ENCODE data around the gene SMYD5.
"Not testable (repeated sequence)": the region's sequence is repeated elsewhere in the genome, so short reads cannot be mapped to it uniquely, and the experiment has no call there.

SMYD5 gene

DNA sequence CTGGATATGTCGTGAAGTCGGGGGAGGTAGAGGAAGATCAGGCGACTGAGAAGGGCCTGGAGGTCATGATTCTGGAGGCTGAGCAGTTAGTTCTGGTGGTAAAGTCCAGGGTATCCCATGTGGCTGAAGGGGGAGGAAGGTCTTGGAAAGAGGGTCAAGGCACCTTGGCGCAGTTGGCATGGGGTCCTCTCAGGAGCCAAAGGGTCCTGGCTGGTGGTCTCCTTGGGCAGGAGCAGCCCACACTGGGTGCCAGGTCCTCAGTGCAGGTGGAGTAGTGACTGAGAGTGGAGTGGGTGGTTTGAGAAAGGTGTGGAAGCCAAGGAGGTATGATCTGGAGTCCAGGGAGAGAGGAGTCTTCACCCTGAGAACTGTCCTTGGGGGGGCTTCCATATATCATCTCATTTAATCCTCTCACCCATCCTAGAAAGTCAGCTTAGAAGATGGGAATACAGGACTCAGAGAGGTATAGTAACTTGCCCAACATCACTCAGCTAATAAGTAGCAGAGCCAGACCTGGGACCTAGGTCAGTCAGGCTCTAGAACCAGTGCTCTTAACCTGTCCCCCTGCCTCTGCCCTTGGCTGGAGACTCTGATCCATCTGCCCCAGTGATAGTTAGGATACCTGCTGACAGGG, 45.8 kb downstream of the SMYD5 start:
- DNase-seq (ENCODE audit: low read depth, low spot score), result no peak

DNA sequence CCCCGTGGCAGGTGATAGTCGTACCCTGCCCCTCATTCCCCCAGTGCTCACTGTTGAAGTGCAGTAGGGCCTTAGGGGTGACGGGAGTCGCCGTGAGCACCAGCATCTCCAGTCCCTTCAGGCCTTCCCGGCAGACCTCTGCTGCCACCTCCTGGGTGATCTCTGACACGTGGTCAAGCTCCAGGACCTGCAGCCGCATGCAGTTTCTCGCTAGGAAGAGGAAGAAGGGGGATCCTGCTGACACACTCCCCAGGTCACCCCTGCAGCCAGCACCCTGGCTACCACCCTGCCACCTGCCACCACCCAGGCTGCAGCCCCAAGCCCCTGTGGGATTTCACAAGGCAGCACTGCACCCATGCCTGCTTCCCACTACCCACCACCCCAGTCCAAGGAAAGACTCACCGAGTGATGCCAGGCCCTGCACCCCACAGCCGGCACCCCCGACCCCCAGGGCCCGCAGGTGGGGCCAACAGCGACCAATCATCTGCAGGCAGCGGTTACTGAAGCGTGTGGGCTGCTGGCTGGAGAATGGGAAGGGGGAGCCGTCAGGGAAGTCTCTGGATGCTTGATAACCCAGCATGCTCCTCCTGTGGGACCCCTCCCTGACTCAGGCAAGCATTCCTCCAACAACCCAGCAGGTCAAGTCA, 46.4 kb downstream of the SMYD5 start:
- DNase-seq (ENCODE audit: low read depth, low spot score), result peak; percentile 77

DNA sequence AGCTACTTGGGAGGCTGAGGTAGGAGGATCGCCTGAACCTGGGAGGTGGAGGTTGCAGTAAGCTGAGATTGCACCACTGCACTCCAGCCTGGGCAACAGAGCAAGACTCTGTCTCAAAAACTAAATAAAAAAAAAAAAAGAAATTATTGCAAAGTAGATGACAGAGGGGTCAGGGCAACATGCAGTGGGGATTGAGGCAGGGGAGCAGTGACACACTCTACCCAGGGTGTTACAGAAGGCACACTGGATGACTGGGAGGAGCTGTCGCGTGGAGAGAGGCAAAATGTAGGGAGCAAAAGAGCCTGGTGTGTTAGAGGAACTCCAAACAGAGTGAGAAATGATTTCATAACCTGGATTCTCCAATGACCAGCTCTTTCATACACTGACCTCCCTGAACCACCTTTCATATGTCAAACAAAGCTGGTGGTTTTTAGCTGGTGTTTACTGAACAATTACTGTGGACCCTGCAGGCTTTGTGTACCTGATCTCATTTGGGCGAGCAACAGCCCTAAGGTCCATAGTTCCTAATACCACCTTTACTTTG, 48.1 kb downstream of the SMYD5 start:
- DNase-seq (ENCODE audit: low read depth, low spot score), result no peak

DNA sequence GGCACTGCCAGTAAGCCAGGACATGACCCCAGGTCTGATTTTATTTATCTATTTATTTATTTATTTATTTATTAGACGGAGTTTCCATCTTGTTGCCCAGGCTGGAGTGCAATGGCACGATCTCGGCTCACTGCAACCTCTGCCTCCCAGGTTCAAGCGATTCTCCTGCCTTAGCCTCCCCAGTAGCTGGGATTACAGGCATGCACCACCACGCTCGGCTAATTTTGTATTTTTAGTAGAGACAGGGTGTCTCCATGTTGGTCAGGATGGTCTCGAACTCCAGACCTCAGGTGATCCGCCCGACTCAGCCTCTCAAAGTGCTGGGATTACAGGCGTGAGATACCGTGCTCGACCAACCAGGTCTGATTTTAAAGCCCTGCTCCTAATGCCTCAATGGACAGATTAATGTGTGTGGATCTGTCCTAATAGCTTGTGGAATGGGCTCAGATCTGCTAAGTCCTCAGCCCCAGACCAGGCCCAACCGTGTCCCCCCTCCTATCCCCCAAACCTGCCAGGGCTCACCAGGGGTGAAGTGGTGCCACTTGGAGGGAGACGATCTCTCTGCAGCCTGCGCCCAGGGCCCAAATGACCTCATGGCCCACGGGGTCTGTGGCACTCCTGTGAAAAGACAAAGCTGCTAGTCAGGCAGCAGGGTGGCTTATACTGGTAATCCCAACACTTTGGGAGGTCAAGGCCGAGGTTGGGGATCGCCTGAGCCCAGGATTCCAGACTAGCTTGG, 48.8 kb downstream of the SMYD5 start:
- DNase-seq (ENCODE audit: low read depth, low spot score), result not testable (repeated sequence)

DNA sequence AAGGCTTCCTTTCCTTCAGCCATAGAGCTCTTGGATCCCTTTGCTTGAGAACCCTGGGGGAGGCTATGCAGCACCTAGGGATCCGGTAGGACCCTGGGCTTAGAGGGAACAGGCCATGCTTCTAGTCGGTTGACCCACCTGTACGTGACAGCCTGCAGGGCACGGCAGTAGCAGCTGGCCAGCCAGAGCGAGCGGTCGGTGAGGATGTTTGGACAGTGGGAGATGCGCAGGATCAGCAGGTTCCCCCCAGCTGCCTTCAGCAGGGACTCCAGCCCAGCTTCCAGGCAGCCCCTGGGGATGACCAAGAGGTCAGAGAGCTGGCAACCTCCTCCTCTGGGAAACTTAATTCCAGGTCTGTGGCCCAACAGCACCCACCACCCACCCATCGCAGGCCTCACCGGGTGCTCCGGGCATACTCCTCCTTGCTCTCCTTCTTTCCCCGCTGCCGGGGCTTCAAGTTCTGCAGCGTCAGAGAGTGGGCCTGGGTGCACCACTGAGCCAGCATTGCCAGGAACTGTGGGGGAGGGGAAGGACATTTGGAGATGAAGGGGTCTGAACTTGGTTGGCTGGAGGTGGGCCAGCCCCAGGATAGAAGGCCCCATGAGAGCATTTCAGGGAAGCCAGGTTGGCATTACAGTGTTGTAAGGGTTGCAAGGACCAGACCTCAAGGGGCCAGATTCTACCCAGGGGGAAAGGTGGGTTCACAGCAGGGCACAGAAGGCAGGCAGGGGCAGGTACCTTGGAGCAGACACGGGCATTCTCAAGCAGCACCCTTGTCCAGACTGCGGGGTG, 49.7 kb downstream of the SMYD5 start:
- DNase-seq (ENCODE audit: low read depth, low spot score), result no peak

DNA sequence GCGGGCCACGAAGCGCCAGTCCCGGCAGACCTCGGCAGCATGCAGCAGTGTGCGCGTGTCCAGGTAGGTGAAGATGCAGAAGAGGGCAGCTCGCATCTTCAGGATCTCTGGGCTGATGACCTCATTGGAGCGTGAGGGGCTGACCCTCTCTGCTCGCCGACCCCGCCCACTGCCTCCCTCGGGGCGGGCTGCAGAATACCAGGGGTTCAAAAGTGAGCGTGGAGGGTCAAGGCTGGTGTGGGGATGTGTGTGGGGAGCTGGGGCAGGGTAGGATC, 50.2 kb downstream of the SMYD5 start:
- no peak for DNase-seq (ENCODE audit: low read depth, low spot score)

DNA sequence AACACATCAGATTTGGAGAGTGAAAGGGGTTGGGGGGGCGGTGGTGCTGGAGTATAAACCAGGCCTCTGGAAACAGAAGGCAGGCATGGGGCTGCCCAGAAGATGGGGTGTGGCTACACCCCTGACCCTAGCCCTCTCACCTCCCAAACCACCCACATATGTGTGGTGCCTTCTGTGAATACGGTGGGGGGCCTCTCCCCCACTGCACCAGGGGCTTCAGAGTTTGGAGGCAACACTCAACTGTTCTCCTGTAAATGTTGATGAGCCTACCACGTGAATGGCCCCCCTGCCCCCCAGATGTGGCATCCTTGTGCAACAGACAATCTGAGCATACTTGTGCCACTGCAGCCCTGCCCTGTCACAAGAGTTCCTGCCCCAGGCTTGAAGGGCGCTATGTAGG, 50.7 kb downstream of the SMYD5 start:
- DNase-seq (ENCODE audit: low read depth, low spot score), result no peak

DNA sequence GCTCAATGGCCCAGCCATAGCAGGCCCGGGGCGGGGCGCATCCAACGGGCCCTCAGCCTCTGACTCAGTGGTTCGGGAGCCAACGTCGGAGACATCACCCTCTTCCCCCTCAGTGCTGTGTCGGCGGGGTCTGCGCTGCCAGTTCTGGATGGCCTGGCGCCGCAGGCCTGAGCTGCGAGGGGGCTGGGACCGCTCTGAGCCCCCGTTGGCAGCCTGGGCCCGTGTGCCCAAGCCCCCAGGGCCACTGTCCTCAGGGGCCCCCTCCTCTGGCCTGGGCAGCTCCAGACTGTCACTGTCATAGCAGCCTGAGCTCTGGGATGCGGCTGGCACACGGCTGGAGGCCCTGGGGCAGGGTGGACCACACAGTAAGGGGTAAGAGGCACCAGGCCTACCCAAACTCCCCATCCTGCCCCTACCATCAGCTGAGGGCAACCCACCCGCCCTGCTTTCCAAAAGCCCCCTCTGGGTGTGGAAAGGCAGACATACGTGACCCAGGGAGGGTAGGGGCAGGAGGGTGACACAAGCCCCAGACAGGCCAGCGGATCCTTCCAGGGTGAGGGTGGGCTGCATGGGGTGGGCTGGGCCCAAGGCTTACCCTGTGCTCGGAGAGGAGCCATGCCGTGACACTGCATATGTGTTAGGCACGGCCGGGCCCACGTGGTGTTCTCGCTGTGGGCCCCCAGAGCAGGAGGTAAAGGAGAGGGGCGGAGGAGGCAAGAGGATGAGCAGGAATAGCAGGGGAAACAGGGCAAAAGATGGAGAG, 51.4 kb downstream of the SMYD5 start:
- no peak for DNase-seq (ENCODE audit: low read depth, low spot score)

DNA sequence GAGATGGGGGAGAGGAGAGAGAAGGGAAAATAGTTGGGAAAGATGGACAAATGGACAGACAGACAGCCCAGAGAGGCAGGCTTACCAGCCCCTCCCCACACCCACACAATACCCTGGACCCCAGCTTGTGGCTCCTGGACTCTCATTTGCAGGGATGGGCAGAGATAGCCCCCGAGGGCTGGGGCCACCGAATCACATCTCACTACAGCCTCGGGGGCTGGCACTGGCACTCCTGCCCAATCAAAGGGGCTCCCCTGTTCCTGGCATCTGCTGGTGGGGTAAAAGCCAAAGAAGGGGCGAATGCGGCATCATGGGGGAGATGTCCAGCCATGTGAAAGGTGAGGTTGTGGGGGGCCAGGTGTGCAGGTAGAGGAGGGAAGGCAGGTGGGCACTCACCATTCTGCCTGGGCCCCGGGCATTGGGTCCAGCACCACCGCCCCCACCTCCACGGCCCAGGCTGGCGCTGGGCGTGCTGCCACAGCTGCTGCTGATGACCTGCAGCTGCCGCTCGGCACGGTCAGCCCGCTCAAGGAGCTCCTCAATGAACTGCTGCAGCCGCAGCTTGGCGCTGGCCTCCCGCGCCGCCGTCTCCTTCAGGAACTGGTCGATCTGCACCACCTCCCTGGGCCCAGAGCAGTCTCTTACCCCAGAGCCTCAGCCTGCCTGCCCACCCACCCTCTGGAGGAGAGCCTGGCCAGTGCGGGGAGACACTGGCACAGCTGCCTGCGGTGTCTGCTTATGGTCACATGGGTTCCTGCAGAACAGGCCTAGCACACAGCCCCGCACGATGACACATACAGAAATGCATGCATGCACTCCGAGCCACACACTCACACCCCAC, 52.2 kb downstream of the SMYD5 start:
- DNase-seq (ENCODE audit: low read depth, low spot score), result peak; percentile 34

DNA sequence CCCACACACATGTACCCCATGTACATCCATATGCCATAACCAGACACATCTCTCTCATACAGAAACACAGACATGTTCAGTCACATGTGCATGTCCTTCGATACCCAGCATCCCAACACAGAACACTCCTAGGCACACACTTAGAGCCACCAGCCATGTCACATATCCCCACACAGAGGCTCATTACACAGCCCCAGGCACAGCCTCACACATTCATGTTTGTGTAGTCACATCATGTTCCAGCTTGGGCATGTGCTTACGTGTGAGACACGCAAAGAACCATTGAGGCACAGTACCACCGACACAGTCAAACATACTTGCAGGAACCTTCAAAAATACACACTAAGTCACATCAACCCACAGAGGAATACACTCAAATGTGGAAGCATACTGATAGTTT, 53.0 kb downstream of the SMYD5 start:
- DNase-seq (ENCODE audit: low read depth, low spot score), result no peak

DNA sequence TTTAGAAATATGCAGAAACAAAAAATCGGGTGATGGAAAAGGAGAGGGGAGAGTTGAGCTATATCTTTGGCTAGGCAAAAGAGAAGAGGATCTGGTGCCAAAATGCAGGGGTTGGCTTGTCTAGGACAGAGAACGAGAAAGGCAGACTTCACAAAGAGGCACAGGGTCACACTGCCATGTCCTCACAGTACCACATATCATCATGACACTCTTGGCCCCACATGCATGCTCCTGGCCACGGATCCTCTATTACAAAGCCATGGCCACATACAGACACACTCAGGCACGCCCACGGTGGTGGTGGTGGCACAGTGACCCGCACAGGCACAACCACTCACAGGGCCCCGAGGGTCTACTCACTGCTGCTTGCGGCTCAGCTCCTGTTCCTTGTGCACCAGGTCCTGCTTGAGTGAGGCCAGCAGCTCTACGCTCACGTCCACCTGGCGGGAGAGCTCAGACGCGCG, 54.4 kb downstream of the SMYD5 start:
- no peak for DNase-seq (ENCODE audit: low read depth, low spot score)

DNA sequence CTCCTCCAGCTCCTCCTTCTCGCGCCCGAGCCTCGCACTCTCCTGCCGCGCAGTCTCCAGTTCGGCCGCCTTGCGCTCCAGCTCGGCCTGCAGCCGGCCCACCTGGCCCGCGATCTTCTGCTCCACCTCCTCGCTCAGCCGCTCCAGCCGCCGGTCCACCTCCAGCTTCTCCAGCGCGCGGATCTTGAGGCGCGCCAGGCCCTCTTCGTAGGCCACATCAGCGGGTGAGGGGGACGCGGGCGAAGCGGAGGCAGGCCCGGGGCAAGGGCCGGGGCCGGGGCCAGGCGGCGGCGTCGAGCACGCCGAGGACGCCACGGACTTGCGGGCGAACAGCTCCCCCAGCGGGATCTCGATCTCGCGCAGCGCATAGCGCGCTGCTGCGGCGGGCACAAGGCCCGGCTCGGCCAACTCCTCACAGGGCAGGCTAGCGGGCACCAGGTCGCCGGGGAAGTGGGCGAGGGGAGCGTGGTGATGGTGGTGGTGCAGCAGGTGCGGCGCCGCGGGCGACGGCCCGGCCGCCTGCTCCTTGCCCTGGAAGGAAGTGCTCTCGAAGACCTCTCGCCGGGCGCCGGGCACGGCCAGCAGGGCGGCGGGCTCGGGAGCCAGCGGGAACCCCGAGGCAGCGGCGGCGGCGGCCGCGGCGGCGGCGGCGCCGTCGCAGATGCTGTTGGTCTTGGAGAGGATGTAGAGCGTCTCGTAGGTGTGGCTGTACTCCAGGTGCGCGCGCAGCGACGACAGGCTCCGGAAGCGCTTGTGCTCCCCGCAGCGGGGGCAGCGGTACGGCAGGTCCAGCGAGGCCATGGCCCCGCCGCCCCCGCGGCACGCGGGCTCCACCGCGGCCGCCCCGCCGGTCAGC, 55.0 kb downstream of the SMYD5 start:
- peak; percentile 69 for DNase-seq (ENCODE audit: low read depth, low spot score)

DNA sequence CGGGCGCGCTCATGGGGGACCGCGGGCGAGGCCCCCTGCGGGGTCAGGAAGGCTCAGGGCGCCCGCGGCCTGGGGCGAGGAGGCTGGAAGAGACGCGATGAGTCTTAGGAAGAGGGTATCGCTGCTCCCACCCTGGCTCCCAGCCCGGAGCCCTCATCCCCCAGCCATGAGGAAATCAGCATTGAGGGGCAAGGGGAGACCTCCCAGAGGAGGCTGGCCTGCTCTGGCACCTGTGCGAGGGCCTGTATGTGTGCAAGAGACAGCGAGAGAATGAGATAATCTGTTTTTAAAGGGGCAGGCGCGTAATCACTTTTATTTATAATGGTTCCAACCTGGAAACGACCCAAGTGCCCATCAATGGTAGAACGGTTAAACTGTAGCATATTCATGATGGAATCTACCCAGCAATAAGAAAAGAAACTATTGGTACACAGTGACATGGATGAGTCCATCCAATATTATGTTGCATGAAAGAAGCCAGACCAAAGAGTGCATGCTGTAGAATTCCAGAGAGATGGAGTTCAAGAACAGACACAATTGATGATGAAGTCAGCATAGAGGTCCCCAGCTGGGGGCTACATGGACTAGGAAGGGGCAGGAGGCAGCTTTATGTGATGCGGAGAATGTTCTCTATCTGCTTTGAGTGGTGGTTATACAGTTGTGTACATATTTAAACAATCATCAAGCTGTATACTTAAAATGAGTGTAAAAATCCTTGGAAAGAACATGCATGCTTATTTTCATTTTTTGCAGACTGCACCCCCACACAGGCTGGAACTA, 55.8 kb downstream of the SMYD5 start:
- no peak for DNase-seq (ENCODE audit: low read depth, low spot score)

DNA sequence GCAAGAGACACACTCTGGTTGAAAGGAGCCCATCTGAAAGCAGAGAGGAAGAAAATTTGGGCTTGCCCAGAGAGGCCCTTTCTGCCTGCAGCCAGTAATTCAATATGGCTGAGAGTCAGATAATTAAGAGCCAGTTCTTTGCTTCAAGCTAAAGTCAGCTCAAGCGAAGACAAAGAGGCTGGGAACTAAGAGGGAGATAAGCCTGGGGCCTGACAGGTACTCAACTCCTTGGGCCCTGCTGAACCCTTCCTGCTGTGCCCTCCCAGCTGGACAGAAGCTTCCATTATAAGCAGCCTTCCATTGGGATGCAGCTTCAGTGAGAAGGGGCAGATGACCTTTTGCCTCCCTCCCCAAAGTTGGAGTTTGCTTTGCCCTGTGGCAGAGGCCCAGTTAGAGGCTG, 58.2 kb downstream of the SMYD5 start:
- no peak for DNase-seq (ENCODE audit: low read depth, low spot score)
